CD14-positive monocyte (primary cell): ENCODE measurements around the gene ELOVL6. TPM values are rescaled to one million over a fixed set of nuclear protein-coding genes. Genes with fewer than 3 reads are reported as not detected.
A peak's percentile ranks its signal among the peaks of the same experiment; 100 is the strongest.

Experiments used
- DNase-seq, 3 donors: peaks; one replicate each; pipeline ENCODE4 v3.0.0-alpha.2; 2011 to 2022
- H2AFZ ChIP-seq: 2 replicates; pipeline ENCODE4 v1.6.0; 2012; ENCODE audit warnings: mild to moderate bottlenecking, low read depth, low read length, inconsistent platforms; ENCODE audit not compliant: insufficient read depth, poor library complexity, severe bottlenecking
- H3K27ac ChIP-seq, 2 donors: 1 replicate in 1 of 2; 2 replicates in 1 of 2; pipeline ENCODE4 v1.5.1; 2012 to 2013; ENCODE audit warnings: low read length in 2 of 2, control low read depth in 1 of 2, inconsistent platforms in 1 of 2, low read depth in 1 of 2, mild to moderate bottlenecking in 1 of 2
- H3K27me3 ChIP-seq, 2 donors: one replicate each; pipeline versions ENCODE4 v1.6.0 to v1.6.1; 2011 to 2013; ENCODE audit warnings: low read length in 2 of 2; ENCODE audit not compliant: control insufficient read depth in 2 of 2, insufficient read depth in 2 of 2
- H3K36me3 ChIP-seq, 2 donors: replicated peaks in 1 of 2; 1 replicate in 1 of 2; 2 replicates in 1 of 2; pipeline versions ENCODE4 v1.5.1 to v1.6.1; 2012 to 2013; ENCODE audit warnings: low read length in 2 of 2, control low read depth in 1 of 2, inconsistent platforms in 1 of 2, mild to moderate bottlenecking in 1 of 2; ENCODE audit not compliant: insufficient read depth in 2 of 2, control insufficient read depth in 1 of 2
- H3K4me1 ChIP-seq, 2 donors: 1 replicate in 1 of 2; 2 replicates in 1 of 2; pipeline versions ENCODE4 v1.5.1 to v1.6.1; 2012 to 2013; ENCODE audit warnings: low read length in 2 of 2, control low read depth in 1 of 2, inconsistent platforms in 1 of 2, mild to moderate bottlenecking in 1 of 2, moderate library complexity in 1 of 2; ENCODE audit not compliant: insufficient read depth in 2 of 2, control insufficient read depth in 1 of 2
- H3K4me2 ChIP-seq: replicated peaks from 2 replicates; pipeline ENCODE3; 2012; ENCODE audit warnings: low read length, moderate library complexity, mild to moderate bottlenecking; ENCODE audit not compliant: poor library complexity, severe bottlenecking; ENCODE audit errors: extremely low read depth
- H3K4me3 ChIP-seq, 3 experiments: fragments of 200-600 bp in 1 of 3; sonication (generic) in 1 of 3; replicated peaks in 1 of 3; 1 replicate in 2 of 3; 2 replicates in 1 of 3; pipeline ENCODE4 v1.5.1; 2011 to 2013; ENCODE audit warnings: low read length in 3 of 3, mild to moderate bottlenecking in 3 of 3, control low read depth in 2 of 3, low read depth in 2 of 3, inconsistent platforms in 1 of 3, moderate library complexity in 1 of 3
- H3K79me2 ChIP-seq: 2 replicates; pipeline ENCODE4 v1.6.0; 2012; ENCODE audit warnings: mild to moderate bottlenecking, control low read depth, inconsistent platforms, low read length, moderate library complexity; ENCODE audit not compliant: insufficient read depth
- H3K9ac ChIP-seq: 2 replicates; pipeline ENCODE4 v1.6.0; 2017; ENCODE audit warnings: low read length, mild to moderate bottlenecking; ENCODE audit not compliant: insufficient read depth, poor library complexity, severe bottlenecking
- H3K9me3 ChIP-seq, 2 donors: replicated peaks in 1 of 2; 1 replicate in 1 of 2; 2 replicates in 1 of 2; pipeline versions ENCODE4 v1.5.1 to v1.6.1; 2012 to 2013; ENCODE audit warnings: low read length in 2 of 2, control low read depth in 1 of 2; ENCODE audit not compliant: control insufficient read depth in 1 of 2, insufficient read depth in 1 of 2
- H4K20me1 ChIP-seq: 2 replicates; pipeline ENCODE4 v1.6.0; 2012; ENCODE audit warnings: mild to moderate bottlenecking, low read length, control low read depth, moderate library complexity; ENCODE audit not compliant: insufficient read depth
- H3K27ac Mint-ChIP-seq, 7 donors: one replicate each; pipeline ENCODE4 v1.8.0; 2020; ENCODE audit warnings: mild to moderate bottlenecking in 7 of 7, mixed read lengths in 7 of 7, moderate library complexity in 6 of 7, inconsistent platforms in 2 of 7
- H3K27me3 Mint-ChIP-seq, 3 donors: one replicate each; pipeline ENCODE4 v1.8.0; 2021 to 2022; ENCODE audit warnings: low read depth in 3 of 3, mild to moderate bottlenecking in 3 of 3, mixed read lengths in 3 of 3, moderate library complexity in 3 of 3, inconsistent platforms in 1 of 3
- H3K36me3 Mint-ChIP-seq, 2 donors: one replicate each; pipeline ENCODE4 v1.8.0; 2020; ENCODE audit warnings: mixed read lengths in 2 of 2, inconsistent platforms in 1 of 2, mild to moderate bottlenecking in 1 of 2
- H3K4me1 Mint-ChIP-seq: one replicate; pipeline ENCODE4 v1.8.0; 2020; ENCODE audit warnings: mild to moderate bottlenecking, mixed read lengths
- H3K4me3 Mint-ChIP-seq, 2 donors: one replicate each; pipeline ENCODE4 v1.8.0; 2020; ENCODE audit warnings: mild to moderate bottlenecking in 2 of 2, mixed read lengths in 2 of 2, moderate library complexity in 1 of 2
- H3K9me3 Mint-ChIP-seq, 7 donors: one replicate each; pipeline ENCODE4 v1.8.0; 2020 to 2022; ENCODE audit warnings: mixed read lengths in 7 of 7, mild to moderate bottlenecking in 6 of 7, moderate library complexity in 6 of 7, inconsistent platforms in 2 of 7
- CTCF ChIP-seq: fragments of 200-600 bp; IDR thresholded peaks from one replicate; pipeline ENCODE4 v1.8.0; 2022; ENCODE audit warnings: antibody characterized with exemption, mild to moderate bottlenecking
- WGBS: methylation state at CpG from one replicate; pipeline ENCODE4 v1.1.5; 2013; ENCODE audit warnings: missing lambda C conversion rate; ENCODE audit not compliant: insufficient coverage; 5-methylcytosine and 5-hydroxymethylcytosine counted together
- intact Hi-C, 2 donors: fragments of 100-400 bp; cut with micrococcal nuclease; formaldehyde crosslinking; loops; one replicate each; pipeline versions ENCODE4 v1.15.0 to v1.15.1; 2023
- polyA plus RNA-seq, 3 donors: library from polyadenylated mRNA; depleted of rRNA in 1 of 3; unstranded in 2 of 3; stranded (reverse) in 1 of 3; fragments of 300-500 nt in 2 of 3; fragments of >200 nt in 1 of 3; fragmentation: Illumina TruSeq in 2 of 3; gene quantifications; 1 replicate in 2 of 3; 2 replicates in 1 of 3; pipeline ENCODE4 v1.2.3, GENCODE V29; 2012 to 2021

Gene ELOVL6
- polyA plus RNA-seq, 3 donors = 0.11 to 0.19 TPM; not detected in 1

- H3K36me3 Mint-ChIP-seq = no peaks in the 10 kb centered on the region
- Histone ChIP-seq H3K4me3 (no peak overlapping the region), H3K79me2 (no peaks in the 10 kb centered on the region), H2AFZ (no peak overlapping the region), H3K9ac (no peak overlapping the region), H3K4me1 (peaks cover 0 to 8% of the 10 kb centered on the region in 2 donors), H3K27me3 (peaks cover 30 to 45% of the 10 kb centered on the region in 2 donors), H4K20me1 (no peaks in the 10 kb centered on the region), H3K36me3 (no peaks in the 10 kb centered on the region), H3K9me3 (no peaks in the 10 kb centered on the region), H3K4me2 (no peak overlapping the region), H3K27ac (no peak overlapping the region)
- no peak for DNase-seq
- H3K4me3 Mint-ChIP-seq = no peak overlapping the region
- H3K9me3 Mint-ChIP-seq = peaks cover 0 to 3% (median 0%) of the 10 kb centered on the region in 7 donors
- H3K27me3 Mint-ChIP-seq = peaks cover 30 to 33% (median 31%) of the 10 kb centered on the region in 3 donors
- no CpG with 5 or more reads among the region's 3 CpGs for WGBS
- H3K4me1 Mint-ChIP-seq = peaks cover 12% of the 10 kb centered on the region
- intact Hi-C loops = loop anchor here in 1 of 2 donors (2.0 kb wide), 1 partner anchor 518 kb away; no protein-coding TSS in a partner anchor
- no peak for TF ChIP-seq CTCF
- H3K27ac Mint-ChIP-seq = no peak overlapping the region
These were observed 196.1 kb downstream of the ELOVL6 start for GRCh38 chr4:110002326-110002725.

- Histone ChIP-seq H3K9ac (no peak overlapping the region), H3K9me3 (no peaks in the 10 kb centered on the region), H3K79me2 (no peaks in the 10 kb centered on the region), H4K20me1 (no peaks in the 10 kb centered on the region), H3K27me3 (peaks cover 19 to 26% of the 10 kb centered on the region in 2 donors), H3K4me3 (no peak overlapping the region), H2AFZ (no peak overlapping the region), H3K4me1 (peaks cover 19 to 35% of the 10 kb centered on the region in 2 donors), H3K4me2 (no peak overlapping the region), H3K36me3 (no peaks in the 10 kb centered on the region), H3K27ac (no peak overlapping the region)
- Mint-ChIP-seq H3K27ac (peak overlapping the region in 1 of 7 donors; percentile 41), H3K27me3 (peaks cover 19 to 22% (median 20%) of the 10 kb centered on the region in 3 donors), H3K4me1 (peaks cover 29% of the 10 kb centered on the region), H3K36me3 (no peaks in the 10 kb centered on the region), H3K9me3 (peaks cover 0 to 3% (median 0%) of the 10 kb centered on the region in 7 donors), H3K4me3 (peak overlapping the region in 1 of 2 donors; percentile 42)
- intact Hi-C loops = loop anchor here in 1 of 2 donors (2.0 to 10.0 kb wide), 2 partner anchors 315 to 517 kb away; no protein-coding TSS in a partner anchor
- TF ChIP-seq CTCF = no peak
- 97% methylated on average over 9 of the region's 9 CpGs for WGBS
- DNase-seq = no peak
These were observed 198.9 kb downstream of the ELOVL6 start for GRCh38 chr4:109999585-109999912.
